HepG2 (cell line): ENCODE measurements around the gene CXADR. TPM values are rescaled to one million over a fixed set of nuclear protein-coding genes. Genes with fewer than 3 reads are reported as not detected.

Experiments used
- ARNT2 ChIP-seq: sonication (generic); formaldehyde crosslinking; IDR thresholded peaks from 2 replicates; pipeline ENCODE4 v1.8.0; 2022; ENCODE audit warnings: mild to moderate bottlenecking, low read depth, missing genetic modification reagents, moderate library complexity
- ATAD3A ChIP-seq: sonication (generic); formaldehyde crosslinking; IDR thresholded peaks from 2 replicates; pipeline ENCODE4 v1.4.0; 2020; ENCODE audit warnings: missing genetic modification reagents
- GABPB1 ChIP-seq: IDR thresholded peaks from 2 replicates; pipeline ENCODE4 v1.6.1; 2016; ENCODE audit warnings: mild to moderate bottlenecking, missing genetic modification reagents, moderate library complexity, missing compliant biosample characterization
- GMEB1 ChIP-seq: sonication (generic); formaldehyde crosslinking; IDR thresholded peaks from 2 replicates; pipeline ENCODE4 v1.5.1; 2020; ENCODE audit warnings: missing genetic modification reagents, mild to moderate bottlenecking, borderline replicate concordance
- IKZF1 ChIP-seq: fragments of 450-650 bp; IDR thresholded peaks from 2 replicates; pipeline ENCODE4 v1.7.1; 2016
- MED8 ChIP-seq: sonication (generic); formaldehyde crosslinking; IDR thresholded peaks from 2 replicates; pipeline ENCODE4 v1.8.1; 2023; ENCODE audit warnings: mild to moderate bottlenecking, missing genetic modification reagents; ENCODE audit not compliant: insufficient replicate concordance
- MEIS2 ChIP-seq: sonication (generic); formaldehyde crosslinking; IDR thresholded peaks from 2 replicates; pipeline ENCODE4 v1.9.0; 2021; ENCODE audit warnings: mild to moderate bottlenecking, missing genetic modification reagents
- MTA3 ChIP-seq: sonication (generic); formaldehyde crosslinking; IDR thresholded peaks from 2 replicates; pipeline ENCODE4 v1.4.0; 2020; ENCODE audit warnings: missing genetic modification reagents
- NAIF1 ChIP-seq: sonication (generic); formaldehyde crosslinking; IDR thresholded peaks from 2 replicates; pipeline ENCODE4 v1.5.0; 2020; ENCODE audit warnings: mild to moderate bottlenecking, missing genetic modification reagents, borderline replicate concordance
- POLR2A ChIP-seq, 2 experiments: IDR thresholded peaks; 2 replicates each; pipeline ENCODE4 v1.6.1; 2011; ENCODE audit warnings: low read depth in 2 of 2, low read length in 2 of 2, mild to moderate bottlenecking in 1 of 2, moderate library complexity in 1 of 2; ENCODE audit not compliant: insufficient read depth in 1 of 2
- SAP130 ChIP-seq: IDR thresholded peaks from 2 replicates; pipeline ENCODE4 v1.6.1; 2016; ENCODE audit warnings: low read depth
- TGIF2 ChIP-seq: IDR thresholded peaks from 2 replicates; pipeline ENCODE4 v1.6.1; 2016; ENCODE audit warnings: control low read depth, missing compliant biosample characterization
- ZNF234 ChIP-seq: sonication (generic); formaldehyde crosslinking; conservative IDR thresholded peaks from 2 replicates; pipeline ENCODE4 v1.5.1; 2020; ENCODE audit warnings: mild to moderate bottlenecking, missing genetic modification reagents
- ZNF335 ChIP-seq: sonication (generic); formaldehyde crosslinking; IDR thresholded peaks from 2 replicates; pipeline ENCODE4 v1.4.0; 2020; ENCODE audit warnings: missing genetic modification reagents
- ZNF496 ChIP-seq: sonication (generic); formaldehyde crosslinking; IDR thresholded peaks from 2 replicates; pipeline ENCODE4 v1.8.1; 2023; ENCODE audit warnings: mild to moderate bottlenecking, moderate library complexity, missing genetic modification reagents; ENCODE audit not compliant: insufficient replicate concordance
- ZNF552 ChIP-seq: sonication (generic); formaldehyde crosslinking; IDR thresholded peaks from 2 replicates; pipeline ENCODE4 v1.9.0; 2022; ENCODE audit warnings: missing genetic modification reagents, mild to moderate bottlenecking, borderline replicate concordance
- ZSCAN25 ChIP-seq: sonication (generic); formaldehyde crosslinking; IDR thresholded peaks from 2 replicates; pipeline ENCODE4 v1.8.0; 2022; ENCODE audit warnings: mild to moderate bottlenecking, missing genetic modification reagents
- ZZZ3 ChIP-seq: sonication (generic); formaldehyde crosslinking; IDR thresholded peaks from 2 replicates; pipeline ENCODE4 v1.4.0; 2020; ENCODE audit warnings: missing genetic modification reagents, mild to moderate bottlenecking, borderline replicate concordance
- polyA plus RNA-seq, 8 experiments: library from polyadenylated mRNA; depleted of rRNA in 3 of 8; stranded (reverse) in 7 of 8; unstranded in 1 of 8; fragments of >200 nt; fragmentation: Illumina TruSeq in 4 of 8; extraction: Trizol in 4 of 8; gene quantifications; 2 replicates each; pipeline versions ENCODE4 v1.2.1 to v1.2.3, GENCODE V29; 2011 to 2016; ENCODE audit warnings: low read depth in 4 of 8, missing spikeins in 1 of 8, mixed read lengths in 1 of 8; ENCODE audit not compliant: insufficient read depth in 1 of 8
- total RNA-seq, 5 experiments: library from RNA; depleted of rRNA; stranded (reverse); fragments of >200 nt; fragmentation: Illumina TruSeq; extraction: Trizol; gene quantifications; 2 replicates each; pipeline ENCODE4 v1.2.3, GENCODE V29; 2016; ENCODE audit warnings: low read depth in 1 of 5
- TF ChIP-seq, protein P1 (sequence below): sonication (generic); formaldehyde crosslinking; IDR thresholded peaks from 2 replicates; pipeline ENCODE4 v1.4.0; 2020; ENCODE audit warnings: low read depth, missing genetic modification reagents
- TF ChIP-seq, protein P2 (sequence below): sonication (generic); formaldehyde crosslinking; IDR thresholded peaks from 2 replicates; pipeline ENCODE4 v1.4.0; 2020; ENCODE audit warnings: missing genetic modification reagents
- TF ChIP-seq, protein P3 (sequence below): sonication (generic); formaldehyde crosslinking; IDR thresholded peaks from 2 replicates; pipeline ENCODE4 v1.9.0; 2021; ENCODE audit warnings: missing genetic modification reagents, borderline replicate concordance

The CXADR gene
- total and polyA plus RNA-seq, 2 of the 13 experiments (the other 11 are each of a cell fraction or from before 2014, with no cell fraction given) = 86.8 to 110 TPM

DNA sequence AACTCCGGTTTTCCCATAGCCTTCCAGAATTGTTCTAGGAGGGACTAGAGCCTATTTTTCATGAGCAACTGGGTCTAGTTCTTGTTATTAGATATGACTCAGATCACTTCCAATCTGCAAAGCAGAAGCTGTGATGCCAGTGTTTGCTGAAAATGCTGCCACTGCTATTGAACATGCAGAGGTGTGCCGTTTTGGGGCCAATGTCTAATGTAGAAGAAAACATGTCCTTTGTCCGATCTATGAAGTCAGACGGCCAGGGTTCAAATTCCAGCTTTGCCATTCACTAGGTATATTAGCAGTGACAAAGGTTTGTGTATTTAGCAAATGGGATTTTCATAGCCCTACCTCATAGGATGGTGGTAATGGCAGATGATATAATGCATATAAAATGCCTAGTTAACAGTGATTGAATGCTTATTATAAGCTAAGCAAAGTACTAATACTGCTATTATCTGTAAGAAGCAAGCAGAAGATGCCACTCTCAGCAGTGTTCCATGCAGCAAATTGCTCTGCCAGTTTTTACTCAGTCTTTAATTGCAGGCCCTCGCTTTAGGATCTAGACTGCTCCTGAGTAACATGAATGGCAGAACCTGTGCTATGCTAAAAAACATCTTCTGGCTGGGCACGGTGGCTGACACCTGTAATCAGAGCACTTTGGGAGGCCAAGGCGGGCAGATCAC lies 40.1 kb upstream of the CXADR start (continued):
- TF ChIP-seq, protein P1, sequence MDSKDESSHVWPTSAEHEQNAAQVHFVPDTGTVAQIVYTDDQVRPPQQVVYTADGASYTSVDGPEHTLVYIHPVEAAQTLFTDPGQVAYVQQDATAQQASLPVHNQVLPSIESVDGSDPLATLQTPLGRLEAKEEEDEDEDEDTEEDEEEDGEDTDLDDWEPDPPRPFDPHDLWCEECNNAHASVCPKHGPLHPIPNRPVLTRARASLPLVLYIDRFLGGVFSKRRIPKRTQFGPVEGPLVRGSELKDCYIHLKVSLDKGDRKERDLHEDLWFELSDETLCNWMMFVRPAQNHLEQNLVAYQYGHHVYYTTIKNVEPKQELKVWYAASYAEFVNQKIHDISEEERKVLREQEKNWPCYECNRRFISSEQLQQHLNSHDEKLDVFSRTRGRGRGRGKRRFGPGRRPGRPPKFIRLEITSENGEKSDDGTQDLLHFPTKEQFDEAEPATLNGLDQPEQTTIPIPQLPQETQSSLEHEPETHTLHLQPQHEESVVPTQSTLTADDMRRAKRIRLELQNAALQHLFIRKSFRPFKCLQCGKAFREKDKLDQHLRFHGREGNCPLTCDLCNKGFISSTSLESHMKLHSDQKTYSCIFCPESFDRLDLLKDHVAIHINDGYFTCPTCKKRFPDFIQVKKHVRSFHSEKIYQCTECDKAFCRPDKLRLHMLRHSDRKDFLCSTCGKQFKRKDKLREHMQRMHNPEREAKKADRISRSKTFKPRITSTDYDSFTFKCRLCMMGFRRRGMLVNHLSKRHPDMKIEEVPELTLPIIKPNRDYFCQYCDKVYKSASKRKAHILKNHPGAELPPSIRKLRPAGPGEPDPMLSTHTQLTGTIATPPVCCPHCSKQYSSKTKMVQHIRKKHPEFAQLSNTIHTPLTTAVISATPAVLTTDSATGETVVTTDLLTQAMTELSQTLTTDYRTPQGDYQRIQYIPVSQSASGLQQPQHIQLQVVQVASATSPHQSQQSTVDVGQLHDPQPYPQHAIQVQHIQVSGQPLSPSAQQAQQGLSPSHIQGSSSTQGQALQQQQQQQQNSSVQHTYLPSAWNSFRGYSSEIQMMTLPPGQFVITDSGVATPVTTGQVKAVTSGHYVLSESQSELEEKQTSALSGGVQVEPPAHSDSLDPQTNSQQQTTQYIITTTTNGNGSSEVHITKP (CRISPR knock-in tag) = peak; percentile 20; the same call in 1 of the 2 replicates
- no peak for TF ChIP-seq ZNF234 (CRISPR knock-in tag)
- no peak for TF ChIP-seq ZNF496 (CRISPR knock-in tag)
- no peak for TF ChIP-seq GABPB1 (CRISPR knock-in tag)
- TF ChIP-seq POLR2A (IDR thresholded peaks at IDR 0.05; ENCODE audit: insufficient read depth in 1 of 2, low read depth in 2 of 2, low read length in 2 of 2) = no peak
- TF ChIP-seq ZZZ3 (CRISPR knock-in tag) = no peak
- no peak for TF ChIP-seq NAIF1 (CRISPR knock-in tag)
- TF ChIP-seq ATAD3A (CRISPR knock-in tag) = no peak
- TF ChIP-seq MED8 = no peak
- no peak for TF ChIP-seq ZNF552 (CRISPR knock-in tag)
- TF ChIP-seq GMEB1 (CRISPR knock-in tag) = no peak
- TF ChIP-seq IKZF1 = no peak
- peak; percentile 85 for TF ChIP-seq SAP130 (CRISPR knock-in tag)
- TF ChIP-seq, protein P2, sequence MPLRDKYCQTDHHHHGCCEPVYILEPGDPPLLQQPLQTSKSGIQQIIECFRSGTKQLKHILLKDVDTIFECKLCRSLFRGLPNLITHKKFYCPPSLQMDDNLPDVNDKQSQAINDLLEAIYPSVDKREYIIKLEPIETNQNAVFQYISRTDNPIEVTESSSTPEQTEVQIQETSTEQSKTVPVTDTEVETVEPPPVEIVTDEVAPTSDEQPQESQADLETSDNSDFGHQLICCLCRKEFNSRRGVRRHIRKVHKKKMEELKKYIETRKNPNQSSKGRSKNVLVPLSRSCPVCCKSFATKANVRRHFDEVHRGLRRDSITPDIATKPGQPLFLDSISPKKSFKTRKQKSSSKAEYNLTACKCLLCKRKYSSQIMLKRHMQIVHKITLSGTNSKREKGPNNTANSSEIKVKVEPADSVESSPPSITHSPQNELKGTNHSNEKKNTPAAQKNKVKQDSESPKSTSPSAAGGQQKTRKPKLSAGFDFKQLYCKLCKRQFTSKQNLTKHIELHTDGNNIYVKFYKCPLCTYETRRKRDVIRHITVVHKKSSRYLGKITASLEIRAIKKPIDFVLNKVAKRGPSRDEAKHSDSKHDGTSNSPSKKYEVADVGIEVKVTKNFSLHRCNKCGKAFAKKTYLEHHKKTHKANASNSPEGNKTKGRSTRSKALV = no peak
- TF ChIP-seq MEIS2 (CRISPR knock-in tag) = peak; percentile 40; the same call in 1 of the 2 replicates
- TF ChIP-seq ZNF335 = no peak
- TF ChIP-seq, protein P3, sequence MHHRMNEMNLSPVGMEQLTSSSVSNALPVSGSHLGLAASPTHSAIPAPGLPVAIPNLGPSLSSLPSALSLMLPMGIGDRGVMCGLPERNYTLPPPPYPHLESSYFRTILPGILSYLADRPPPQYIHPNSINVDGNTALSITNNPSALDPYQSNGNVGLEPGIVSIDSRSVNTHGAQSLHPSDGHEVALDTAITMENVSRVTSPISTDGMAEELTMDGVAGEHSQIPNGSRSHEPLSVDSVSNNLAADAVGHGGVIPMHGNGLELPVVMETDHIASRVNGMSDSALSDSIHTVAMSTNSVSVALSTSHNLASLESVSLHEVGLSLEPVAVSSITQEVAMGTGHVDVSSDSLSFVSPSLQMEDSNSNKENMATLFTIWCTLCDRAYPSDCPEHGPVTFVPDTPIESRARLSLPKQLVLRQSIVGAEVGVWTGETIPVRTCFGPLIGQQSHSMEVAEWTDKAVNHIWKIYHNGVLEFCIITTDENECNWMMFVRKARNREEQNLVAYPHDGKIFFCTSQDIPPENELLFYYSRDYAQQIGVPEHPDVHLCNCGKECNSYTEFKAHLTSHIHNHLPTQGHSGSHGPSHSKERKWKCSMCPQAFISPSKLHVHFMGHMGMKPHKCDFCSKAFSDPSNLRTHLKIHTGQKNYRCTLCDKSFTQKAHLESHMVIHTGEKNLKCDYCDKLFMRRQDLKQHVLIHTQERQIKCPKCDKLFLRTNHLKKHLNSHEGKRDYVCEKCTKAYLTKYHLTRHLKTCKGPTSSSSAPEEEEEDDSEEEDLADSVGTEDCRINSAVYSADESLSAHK (CRISPR knock-in tag) = no peak
- TF ChIP-seq ZSCAN25 (CRISPR knock-in tag) = peak; percentile 87
- TF ChIP-seq TGIF2 = no peak; the same call in 1 of the 2 replicates
- TF ChIP-seq MTA3 (CRISPR knock-in tag) = no peak
- TF ChIP-seq ARNT2 = 0 out of 2 replicates have a peak, but pooled peaks have one; percentile 54
